ENCODE measurements around the gene RNF217.
"Not testable (repeated sequence)": the region's sequence is repeated elsewhere in the genome, so short reads cannot be mapped to it uniquely, and the experiment has no call there.

Gene RNF217

GRCh38 chr6:125050663-125051318 lies 88.6 kb downstream of the RNF217 start:
- DNase-seq (ENCODE audit: low read depth) = no peak

DNA sequence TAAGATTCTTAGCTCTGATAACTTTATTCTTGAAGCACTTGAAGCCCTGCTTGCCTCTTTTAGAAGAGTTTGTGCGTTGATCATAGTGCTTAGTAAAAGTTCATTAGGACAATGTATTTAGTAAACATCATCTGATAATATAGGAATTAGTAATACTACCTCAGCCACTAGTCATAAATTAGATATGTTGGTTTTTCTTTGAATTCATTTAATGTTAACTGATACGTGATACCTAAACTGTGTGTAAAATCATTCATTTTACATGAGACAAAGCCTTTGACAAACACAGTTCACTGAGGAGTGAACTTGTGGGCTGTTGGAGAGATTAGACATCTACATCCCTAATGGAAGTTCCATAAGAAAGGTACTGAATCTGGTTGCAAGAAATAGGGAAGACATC lies 91.6 kb downstream of the RNF217 start:
- no peak for DNase-seq (ENCODE audit: low read depth)

DNA sequence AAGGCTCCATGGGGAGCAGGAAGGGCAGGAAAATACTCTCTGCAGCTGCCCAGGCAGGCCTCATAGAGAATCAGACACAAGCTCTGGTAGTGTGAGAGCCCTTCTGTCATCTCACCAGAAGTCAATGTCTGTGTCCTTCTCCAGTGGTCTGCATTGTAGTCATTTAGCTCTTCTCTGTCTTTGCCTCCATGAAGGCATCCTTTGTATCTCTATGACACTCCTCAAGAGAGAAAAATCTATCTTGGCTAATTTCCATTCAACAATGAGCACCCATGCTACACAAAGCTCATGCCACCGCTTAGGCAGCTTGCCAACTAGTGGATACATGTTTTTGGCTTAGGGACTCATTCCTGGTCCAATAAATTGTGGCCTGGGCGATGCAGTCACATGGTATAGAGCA lies 92.1 kb downstream of the RNF217 start:
- no peak for DNase-seq (ENCODE audit: low read depth)

- DNase-seq (ENCODE audit: low read depth) = no peak
Observed at GRCh38 chr6:125057392-125058246, 95.4 kb downstream of the RNF217 start.

- no peak for DNase-seq (ENCODE audit: low read depth)
Observed at GRCh38 chr6:125058546-125058945, 96.3 kb downstream of the RNF217 start.

GRCh38 chr6:125063307-125063706 lies 101.1 kb downstream of the RNF217 start:
- no peak for DNase-seq (ENCODE audit: low read depth)

DNA sequence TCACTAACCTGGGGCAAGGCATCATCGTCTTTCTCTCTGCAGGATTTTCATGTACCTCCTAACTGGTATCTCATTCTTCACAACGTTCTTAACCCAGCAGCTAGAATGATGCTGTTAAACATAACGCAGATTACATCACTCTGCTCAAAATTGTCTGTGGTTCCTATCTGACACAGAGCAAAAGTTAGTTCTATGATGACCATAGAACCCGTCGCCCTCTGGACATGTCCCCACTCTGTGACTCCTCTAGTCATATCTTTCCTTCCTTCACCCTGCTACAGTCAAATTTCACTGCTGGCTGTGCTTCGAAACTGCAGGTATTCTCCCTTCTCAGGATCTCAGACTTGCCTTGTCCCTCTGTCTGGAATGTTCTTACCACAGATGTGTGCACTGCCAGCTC lies 103.9 kb downstream of the RNF217 start:
- DNase-seq (ENCODE audit: low read depth) = no peak

GRCh38 chr6:125066964-125067363 lies 104.7 kb downstream of the RNF217 start:
- no peak for DNase-seq (ENCODE audit: low read depth)

DNA sequence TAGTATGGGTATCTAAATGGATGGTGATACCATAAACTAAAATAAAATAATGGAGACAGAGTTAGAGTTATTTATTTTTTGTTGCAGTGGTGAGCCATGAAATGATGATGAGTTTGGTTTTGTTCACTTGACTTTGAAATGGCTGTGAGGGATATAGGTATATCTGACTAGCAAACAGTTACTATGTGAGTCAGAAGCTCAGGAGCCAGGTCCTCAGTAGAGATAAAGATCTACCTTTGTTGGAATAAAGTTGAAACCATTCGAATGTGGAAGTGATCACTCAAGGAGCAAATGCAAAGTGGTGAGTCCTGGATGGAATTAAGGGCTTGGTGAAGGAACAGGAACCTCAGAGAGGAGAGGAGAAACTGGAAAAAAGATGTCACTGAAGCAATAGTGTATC lies 105.3 kb downstream of the RNF217 start:
- no peak for DNase-seq (ENCODE audit: low read depth)

GRCh38 chr6:125073071-125073470 lies 110.8 kb downstream of the RNF217 start:
- no peak for DNase-seq (ENCODE audit: low read depth)

DNA sequence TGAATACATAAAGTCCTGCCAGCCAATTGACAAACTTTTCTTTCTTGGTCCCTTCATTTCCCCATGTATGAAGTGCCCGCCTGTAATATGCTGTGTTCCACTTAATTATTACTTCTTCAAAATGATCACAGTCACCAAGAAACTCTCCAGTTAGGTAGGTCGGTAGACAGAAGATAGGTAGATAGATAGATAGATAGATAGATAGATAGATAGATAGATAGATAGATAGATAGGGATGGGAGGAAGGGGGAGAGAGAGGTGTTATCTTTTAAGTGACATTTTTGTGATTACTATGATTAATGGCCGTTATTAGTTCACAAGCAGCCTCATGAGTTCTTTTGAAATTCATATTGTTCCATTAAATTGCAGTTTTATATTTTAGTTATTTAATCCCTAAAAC lies 111.9 kb downstream of the RNF217 start:
- DNase-seq (ENCODE audit: low read depth) = no peak

DNA sequence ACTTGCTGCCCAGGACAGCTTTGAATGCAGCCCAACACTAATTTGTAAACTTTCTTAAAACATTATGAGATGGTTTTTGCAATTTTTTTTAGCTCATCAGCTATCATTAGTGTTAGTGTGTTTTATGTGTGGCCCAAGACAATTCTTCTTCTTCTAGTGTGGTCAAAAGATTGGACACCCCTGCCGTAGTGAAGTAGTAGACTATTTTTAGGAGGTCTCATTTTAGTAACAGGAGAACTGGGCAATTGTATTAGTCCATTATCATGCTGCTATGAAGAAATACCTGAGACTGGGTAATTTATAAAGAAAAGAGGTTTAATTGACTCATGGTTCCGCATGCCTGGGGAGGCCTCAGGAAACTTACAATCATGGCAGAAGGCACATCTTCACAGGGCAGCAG lies 112.8 kb downstream of the RNF217 start:
- DNase-seq (ENCODE audit: low read depth) = not testable (repeated sequence)

GRCh38 chr6:125075741-125076481 lies 113.7 kb downstream of the RNF217 start:
- DNase-seq (ENCODE audit: low read depth) = no peak

GRCh38 chr6:125076482-125076742 lies 114.2 kb downstream of the RNF217 start:
- no peak for DNase-seq (ENCODE audit: low read depth)

GRCh38 chr6:125077453-125077852 lies 115.2 kb downstream of the RNF217 start:
- no peak for DNase-seq (ENCODE audit: low read depth)

- no peak for DNase-seq (ENCODE audit: low read depth)
Observed at GRCh38 chr6:125078602-125079321, 116.5 kb downstream of the RNF217 start.

GRCh38 chr6:125082908-125083683 lies 120.9 kb downstream of the RNF217 start:
- DNase-seq (ENCODE audit: low read depth) = no peak

GRCh38 chr6:125083684-125083990 lies 121.4 kb downstream of the RNF217 start:
- DNase-seq (ENCODE audit: low read depth) = no peak

DNA sequence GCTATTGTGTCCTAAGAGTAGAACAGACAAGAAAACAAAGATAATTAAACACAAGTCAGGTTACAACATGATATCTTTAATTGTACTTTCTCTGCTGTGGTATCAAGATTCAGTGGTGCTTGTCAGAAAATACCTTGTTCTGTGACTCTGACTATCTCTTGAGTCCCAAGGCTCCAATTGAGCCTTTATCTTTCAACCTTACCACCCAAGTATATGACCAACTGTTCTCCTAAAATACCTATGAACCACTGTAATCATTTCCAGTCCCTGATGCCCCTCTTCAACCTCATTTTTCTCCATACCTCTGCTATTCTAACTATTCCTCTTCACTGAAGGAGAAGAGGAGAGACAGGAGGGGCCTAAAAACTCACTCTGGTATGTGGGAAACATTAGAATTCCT lies 124.5 kb downstream of the RNF217 start:
- no peak for DNase-seq (ENCODE audit: low read depth)

DNA sequence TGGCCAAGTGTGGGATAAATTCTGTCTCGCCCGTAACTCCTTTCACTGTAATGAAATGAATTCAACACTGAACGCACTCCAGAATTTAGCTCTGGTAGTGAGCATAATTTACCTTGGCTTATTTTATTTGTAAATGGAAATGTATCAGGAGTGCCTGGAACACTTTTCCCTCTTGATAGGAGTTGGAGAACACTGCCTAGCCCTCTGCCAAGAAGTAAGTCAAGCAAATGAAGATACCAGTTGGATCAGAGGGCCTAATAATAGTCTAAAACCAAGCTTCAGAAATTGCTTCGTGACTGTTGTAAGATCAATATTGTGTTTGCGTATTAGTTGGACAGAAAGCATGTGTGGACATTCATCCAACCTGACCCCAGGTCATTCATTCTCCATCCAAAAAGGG lies 126.7 kb downstream of the RNF217 start:
- no peak for DNase-seq (ENCODE audit: low read depth)

DNA sequence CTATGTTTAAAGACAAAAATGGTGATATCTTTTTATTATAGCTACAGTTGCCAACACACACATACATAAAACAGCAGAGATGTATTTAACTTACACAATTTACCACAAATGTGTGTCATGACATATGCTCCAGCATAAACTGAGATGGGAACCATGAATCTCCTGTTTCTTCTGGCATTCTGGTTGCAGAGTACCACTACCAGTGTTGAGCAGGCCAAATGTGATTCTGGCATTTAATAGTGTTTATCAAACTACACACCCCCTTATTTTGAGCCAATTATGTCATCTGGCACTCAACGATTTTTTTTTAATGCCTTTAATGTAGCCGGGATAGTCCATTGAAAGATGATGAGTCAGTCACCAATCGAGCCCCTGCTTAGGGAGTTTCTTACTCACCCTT lies 132.3 kb downstream of the RNF217 start:
- DNase-seq (ENCODE audit: low read depth) = no peak

Measured in stimulated activated CD8-positive, alpha-beta memory T cell treated with anti-CD3 and anti-CD28 coated beads, Interleukin-7, amount 100 ng/mL, for 24 hours (primary cell).